Activated CD4-positive, alpha-beta T cell treated with anti-CD3 and anti-CD28 coated beads for 24 hours (primary cell): ENCODE measurements around the gene ORAI3.

Experiments
- DNase-seq, 2 donors: peaks; one replicate each; pipeline ENCODE4 v3.0.0-alpha.2; 2020; ENCODE audit warnings: low read depth in 2 of 2

ORAI3 gene

GRCh38 chr16:30947859-30948666 is 805 bp upstream of the ORAI3 start:
- no peak for DNase-seq

- DNase-seq: no peak
Measured at GRCh38 chr16:30949650-30950515, 1.0 kb downstream of the ORAI3 start.

GRCh38 chr16:30950516-30951065 is 1.7 kb downstream of the ORAI3 start:
- no peak for DNase-seq

- no peak for DNase-seq
Measured at GRCh38 chr16:30951193-30951592, 2.3 kb downstream of the ORAI3 start.

- no peak for DNase-seq
Measured at GRCh38 chr16:30951750-30952149, 2.9 kb downstream of the ORAI3 start.

- DNase-seq: no peak
Measured at GRCh38 chr16:30953111-30953510, 4.2 kb downstream of the ORAI3 start.

GRCh38 chr16:30953511-30954124 is 4.8 kb downstream of the ORAI3 start:
- DNase-seq: peak; percentile 43 to 48

GRCh38 chr16:30954993-30955392 is 6.1 kb downstream of the ORAI3 start:
- DNase-seq: no peak

- DNase-seq: peak; percentile 91 to 93
Measured at GRCh38 chr16:30956601-30957455, 8.0 kb downstream of the ORAI3 start.

GRCh38 chr16:30957456-30958174 is 8.7 kb downstream of the ORAI3 start, which contains the start of gene SETD1A:
Gene SETD1A, plus strand, starts transcription at chr16:30957754. Its CDS starts 978 bp downstream, at chr16:30958732.
- DNase-seq: peak; percentile 96 to 98

- peak in 1 of 2 donors; percentile 26 for DNase-seq
Measured at GRCh38 chr16:30958175-30959079, 9.6 kb downstream of the ORAI3 start.

GRCh38 chr16:30961384-30961783 is 12.5 kb downstream of the ORAI3 start:
- DNase-seq: no peak

GRCh38 chr16:30963925-30964511 is 15.2 kb downstream of the ORAI3 start:
- DNase-seq: no peak

- DNase-seq: no peak
Measured at GRCh38 chr16:30964574-30965226, 15.8 kb downstream of the ORAI3 start.

GRCh38 chr16:30965436-30965835 is 16.6 kb downstream of the ORAI3 start:
- no peak for DNase-seq

GRCh38 chr16:30966033-30966619 is 17.3 kb downstream of the ORAI3 start:
- DNase-seq: no peak

- no peak for DNase-seq
Measured at GRCh38 chr16:30967795-30968194, 18.9 kb downstream of the ORAI3 start.
